CD4-positive, alpha-beta T cell treated with Interleukin-10 for 1 hour (primary cell): ENCODE data around the gene ZEB2.

Experiments
- DNase-seq: peaks from one replicate; pipeline ENCODE4 v3.0.0-alpha.2; 2020

ZEB2 gene

DNA sequence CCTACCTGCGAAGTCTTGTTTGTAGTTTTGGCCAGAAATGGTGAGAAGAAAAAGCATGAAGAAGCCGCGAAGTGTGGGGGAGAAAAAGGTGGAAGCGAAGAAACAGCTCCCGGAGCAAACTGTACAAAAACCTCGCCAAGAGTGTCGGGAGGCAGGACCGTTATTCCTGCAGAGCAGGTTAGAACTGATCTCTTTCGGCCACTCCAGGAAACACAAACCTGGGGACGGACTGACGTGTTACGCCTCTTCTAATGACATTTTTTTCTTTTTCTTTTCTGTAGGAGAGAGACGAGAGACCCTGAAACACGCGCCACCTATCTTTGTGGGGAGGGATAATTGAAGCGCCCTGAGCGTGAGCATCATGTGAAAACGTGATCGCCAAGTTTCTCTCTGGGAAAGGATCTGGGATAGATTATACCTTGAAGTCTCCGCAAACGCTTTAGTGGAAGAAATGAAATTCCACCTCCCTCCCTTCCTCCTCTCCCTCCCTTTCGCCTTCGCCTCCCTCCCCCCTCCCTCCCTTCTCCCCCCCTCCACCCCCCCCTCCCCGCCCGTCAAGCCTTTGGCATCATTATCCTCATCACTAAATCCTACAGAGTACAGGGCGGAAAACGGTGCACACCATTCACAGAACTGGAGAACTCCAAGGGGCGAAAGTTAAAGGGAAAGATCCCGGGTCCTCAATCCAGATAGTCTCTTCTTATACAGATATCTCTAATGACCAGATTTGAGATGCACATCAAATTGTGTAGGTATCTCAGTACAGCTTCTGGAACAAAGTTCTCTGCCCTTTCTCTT lies at the start of gene ZEB2:
ZEB2 (minus strand) TSS at position 186 of the 798 bp plus-strand sequence. CDS start 2,769 bp downstream, outside the sequence.
- DNase-seq = peak; percentile 64

DNA sequence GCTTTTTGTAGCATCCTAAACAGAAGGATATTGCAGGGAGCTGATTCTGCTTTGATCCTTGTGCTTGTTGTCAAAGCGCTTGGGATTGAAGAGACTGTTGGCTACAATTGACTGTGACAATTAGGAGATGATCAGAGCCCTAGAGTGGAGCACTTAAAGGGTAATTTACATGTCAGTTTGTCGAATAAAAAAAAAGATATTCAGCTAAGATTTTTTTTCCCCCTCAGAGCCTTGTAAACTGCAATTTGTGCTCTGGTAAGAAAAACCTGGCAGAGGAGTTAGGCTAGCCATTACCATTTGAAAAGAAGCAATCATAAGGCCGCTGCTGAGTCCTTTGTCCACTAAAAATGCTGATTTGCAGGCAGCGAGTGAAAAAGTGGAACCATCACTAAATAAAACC lies 47.8 kb upstream of the ZEB2 start:
- DNase-seq = no peak

DNA sequence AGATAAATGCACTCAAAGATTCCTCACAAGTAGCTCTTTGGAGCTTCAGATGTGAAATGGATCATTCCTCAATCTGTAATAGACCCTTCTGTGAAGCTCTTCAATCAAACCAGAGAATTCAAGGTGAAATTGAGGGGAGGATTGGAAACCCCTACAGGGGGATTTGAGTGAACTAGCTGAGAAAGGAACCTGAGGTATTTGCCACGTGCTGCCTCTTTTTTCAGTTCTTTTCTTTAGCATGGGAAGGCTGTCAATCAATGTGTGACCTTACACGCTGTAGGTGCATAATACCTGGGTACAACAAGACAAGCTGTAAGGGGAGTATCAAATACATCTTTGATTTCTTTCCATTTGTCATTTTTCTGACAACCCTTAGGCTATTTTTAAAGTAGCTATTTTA lies 46.5 kb upstream of the ZEB2 start:
- DNase-seq = no peak

DNA sequence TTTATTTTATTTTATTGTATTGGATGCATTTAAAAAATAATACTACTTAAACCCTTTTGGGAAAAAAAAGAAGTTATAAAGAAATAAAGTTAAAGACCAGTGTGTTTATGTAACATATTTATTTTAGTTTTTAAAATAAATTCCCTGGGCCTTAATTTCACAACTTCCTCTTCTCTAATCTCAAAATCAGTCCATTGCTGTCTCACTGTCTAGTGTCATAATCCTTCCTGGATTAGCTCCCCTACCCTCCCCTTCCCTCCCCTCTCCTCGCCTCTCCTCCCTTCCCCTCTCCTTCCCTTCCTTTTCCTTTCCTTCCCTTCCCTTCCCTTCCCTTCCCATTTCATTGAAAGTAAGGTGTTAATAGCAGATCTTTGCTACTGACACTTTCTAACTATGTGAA lies 40.3 kb upstream of the ZEB2 start:
- DNase-seq = no peak

DNA sequence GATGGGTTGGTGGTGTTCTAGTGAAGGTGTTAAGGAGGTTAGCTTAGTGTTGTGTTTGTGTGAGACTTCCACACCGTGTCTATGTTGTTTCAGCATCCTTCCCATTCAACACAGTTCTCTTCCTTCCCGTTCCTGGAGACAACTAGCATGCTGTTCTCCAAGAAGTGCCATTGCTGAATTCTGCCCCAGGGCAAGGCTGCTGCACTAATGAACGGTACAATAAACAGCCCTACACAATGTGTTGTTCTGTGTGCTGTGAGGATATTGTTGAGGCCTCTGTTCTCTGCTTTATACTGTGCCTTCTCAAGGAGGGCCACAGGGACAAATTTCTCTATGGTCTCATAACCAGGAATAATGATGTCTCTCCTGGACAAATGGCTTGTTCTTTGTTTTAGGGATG lies 39.8 kb upstream of the ZEB2 start:
- no peak for DNase-seq

DNA sequence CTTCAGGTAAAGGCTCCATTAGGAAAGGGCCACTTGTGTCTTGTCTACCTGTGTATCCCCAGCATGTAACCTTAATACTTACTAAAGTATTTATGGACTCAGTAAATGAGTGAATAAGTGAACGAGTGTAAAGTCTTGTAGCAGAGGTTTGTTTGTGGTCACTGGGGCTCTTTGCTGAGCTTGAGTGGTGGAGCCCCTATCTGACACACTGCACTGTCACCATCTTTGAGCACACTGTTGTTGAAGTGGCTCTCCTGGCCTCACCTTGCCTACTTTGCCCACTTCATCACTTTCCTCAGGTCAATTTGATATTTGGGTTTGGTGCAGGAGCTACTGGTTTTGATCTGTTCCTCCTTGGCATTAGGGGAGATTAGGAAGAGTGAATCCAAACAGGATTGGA lies 39.3 kb upstream of the ZEB2 start:
- no peak for DNase-seq

DNA sequence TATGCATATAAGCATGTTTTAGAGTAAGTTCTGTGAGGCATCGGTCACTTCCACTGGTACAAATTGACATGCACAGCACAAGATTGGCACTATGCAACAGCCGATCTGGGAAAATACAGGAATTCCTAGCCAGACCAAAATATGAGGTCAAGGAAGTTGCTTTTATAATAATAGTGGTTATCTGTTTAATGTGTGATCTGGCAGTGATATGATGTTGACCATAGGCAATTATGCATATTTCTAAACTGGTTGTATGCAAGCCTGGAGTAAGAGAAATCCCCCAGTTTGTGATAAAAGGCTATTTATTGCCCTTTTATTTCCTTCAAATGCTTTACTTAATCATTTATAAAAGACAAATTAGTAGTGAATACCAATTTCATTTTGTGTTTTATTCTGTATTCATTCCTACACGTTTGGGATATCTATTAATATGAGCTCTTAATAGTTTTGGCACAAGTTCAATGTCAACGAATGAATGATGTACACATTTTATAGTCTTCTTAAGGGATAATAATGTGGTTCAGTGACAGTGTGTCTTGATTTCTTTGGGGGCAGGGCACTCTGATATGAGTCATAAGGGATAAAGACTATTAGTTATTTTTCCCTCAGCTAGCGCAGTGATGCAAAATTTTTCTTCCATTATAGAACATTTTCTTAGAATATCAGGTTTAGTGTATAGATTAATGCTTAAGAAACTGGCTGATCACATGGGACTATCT lies 34.7 kb upstream of the ZEB2 start:
- DNase-seq = no peak

DNA sequence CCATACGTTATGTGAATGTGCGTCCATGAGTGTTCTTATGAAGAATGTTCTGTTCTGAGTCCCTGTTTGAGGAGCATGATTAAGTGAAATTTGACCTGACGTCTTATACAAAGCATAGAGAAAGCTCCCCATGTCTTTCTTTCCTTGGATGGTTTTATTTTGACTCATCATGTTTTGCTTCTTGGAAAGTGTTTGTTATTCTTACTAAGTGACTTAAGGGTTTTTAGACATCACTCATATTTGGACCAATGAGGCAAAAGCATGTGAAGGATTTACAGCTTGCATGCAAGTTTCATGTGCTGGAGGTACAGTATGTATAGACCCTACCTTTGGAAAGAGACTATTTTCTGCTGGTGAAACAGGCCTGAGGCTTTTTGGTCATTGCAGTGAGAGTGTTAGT lies 33.5 kb upstream of the ZEB2 start:
- DNase-seq = no peak

DNA sequence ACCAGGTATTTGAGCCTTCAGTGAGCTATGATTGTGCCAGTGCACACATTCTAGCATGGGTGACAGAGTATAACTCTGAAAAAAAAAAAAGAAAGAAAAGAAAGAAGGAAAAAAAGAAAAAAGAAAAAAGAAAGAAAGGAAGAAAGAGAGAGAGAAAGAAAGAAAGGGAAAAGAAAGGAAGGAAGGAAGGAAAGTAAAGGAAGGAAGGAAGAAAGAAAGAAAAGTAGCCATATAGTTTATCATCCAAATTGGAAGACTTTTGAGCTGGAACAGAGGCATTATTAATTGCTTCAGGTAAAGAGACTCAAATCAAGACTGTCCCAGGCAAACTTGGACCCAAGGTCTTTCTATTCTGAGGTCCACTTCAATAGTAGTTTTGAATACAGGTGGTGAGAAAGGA lies 32.9 kb upstream of the ZEB2 start:
- no peak for DNase-seq

DNA sequence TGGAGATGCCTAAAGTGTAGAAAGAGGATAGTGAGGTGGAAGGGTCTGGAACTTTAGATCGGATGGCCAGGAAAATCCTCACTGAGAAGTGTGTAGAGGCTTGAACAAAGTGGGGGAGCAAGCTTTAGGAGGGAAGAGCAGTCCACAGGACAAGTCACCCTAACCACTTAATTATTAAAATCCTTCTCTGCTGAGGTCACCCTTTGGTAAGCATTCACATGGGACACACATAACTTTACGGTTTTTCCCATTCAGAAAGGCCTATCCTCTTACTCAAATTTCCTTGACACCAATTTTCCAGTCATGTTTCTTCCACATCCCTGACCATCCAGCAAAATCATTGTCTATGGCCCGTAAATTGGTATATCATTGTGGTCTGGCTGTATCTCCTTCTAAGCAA lies 31.0 kb upstream of the ZEB2 start:
- DNase-seq = no peak

DNA sequence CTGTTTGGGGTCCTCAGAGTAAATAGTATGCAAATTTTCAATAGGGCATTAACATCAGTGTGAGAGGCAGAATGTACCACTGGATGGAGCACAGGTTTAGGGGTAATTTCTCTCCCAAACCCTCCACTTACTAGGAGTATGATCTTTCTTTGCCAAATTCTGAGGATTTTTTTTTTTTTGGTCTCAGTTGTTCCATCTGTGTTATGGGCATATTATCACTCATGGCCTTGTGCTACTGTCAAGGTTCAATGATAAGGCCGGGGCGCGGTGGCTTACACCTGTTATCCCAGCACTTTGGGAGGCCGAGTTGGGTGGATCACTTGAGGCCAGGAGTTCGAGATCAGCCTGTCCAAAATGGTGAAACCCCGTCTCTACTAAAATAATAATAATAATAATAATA lies 30.2 kb upstream of the ZEB2 start:
- no peak for DNase-seq

DNA sequence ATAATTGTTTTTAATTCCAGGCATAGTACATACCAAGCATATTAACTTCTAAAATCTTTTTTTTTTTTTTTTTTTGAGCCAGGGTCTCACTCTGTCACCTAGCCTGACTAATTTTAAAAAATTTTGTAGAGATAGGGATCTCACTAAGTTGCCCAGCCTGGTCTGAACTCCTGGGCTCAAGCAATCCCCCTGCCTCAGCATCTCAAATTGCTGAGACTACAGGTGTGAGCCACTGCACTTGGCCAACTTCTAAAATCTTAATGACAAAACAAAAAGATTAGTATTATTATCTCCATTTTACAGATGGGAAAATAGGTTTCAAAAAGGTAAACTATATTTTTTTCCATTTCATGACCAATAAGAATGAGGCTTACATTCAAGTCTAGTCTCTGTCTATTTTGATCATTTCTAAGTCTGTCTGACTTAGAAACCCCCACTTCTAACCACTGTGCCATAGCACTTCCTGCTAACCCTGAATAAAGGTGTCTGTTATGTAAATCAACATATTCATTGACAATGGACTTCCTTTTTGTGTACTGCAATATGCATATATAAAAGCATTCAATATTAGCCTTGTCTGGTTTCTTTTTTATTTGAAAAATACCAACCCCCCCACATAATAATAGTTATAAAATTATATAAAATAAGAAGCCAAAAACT lies 28.7 kb upstream of the ZEB2 start:
- DNase-seq = peak; percentile 57

DNA sequence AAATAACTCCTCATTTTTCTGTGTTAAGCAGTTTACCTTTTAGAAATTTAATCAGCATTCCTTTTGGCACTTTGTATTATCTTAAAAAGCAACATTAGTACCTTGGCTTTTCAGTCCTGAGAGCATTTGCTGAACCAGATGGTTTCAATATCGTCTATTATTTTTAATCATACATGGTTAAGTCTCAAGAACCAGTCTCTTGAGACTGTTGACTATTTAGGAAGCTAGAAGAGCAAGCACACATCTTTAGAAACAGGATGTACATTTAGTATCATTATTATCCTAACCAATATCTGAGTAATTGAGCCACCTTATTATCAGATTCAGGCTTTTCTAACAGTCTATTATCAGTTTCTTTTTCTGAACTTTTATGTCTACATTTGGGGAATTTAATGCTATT lies 28.2 kb upstream of the ZEB2 start:
- DNase-seq = no peak

DNA sequence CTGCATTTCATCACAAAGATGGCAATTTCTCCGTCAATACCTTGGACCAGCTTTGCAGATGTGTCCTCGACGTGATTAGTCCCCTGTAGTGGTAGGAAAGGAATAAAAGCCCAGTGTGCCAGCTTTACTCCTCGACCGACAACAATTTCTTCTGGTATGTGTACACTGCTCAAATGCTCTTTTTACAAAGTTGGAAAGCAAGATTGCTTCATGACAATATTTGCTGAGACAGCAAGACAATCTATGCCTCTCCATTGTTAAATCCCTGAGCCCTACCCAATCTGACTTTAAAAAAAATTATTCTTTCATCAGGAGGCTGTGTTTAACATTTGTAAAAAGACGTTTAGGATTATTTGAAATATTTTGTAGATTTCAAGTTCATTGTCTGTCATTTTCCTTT lies 27.6 kb upstream of the ZEB2 start:
- no peak for DNase-seq

DNA sequence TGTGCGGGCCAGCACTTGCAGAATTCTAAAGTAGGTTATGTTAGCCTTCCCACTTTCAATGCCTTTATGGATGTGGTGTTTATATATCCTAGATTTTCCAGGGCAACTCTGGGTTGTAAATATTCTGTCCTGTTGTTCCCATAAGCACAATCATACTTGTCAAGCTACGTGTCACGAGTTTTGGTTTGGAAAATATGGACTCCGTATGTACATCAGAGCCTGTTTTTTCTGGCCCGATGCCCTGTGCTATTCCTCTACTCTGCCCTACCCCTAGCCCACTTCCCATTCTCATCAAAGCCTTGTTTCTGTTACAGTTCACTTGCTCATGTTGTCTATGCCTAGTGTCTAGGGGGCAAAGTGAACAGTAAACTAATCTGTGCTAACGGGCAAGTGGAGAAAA lies 27.0 kb upstream of the ZEB2 start:
- DNase-seq = no peak

DNA sequence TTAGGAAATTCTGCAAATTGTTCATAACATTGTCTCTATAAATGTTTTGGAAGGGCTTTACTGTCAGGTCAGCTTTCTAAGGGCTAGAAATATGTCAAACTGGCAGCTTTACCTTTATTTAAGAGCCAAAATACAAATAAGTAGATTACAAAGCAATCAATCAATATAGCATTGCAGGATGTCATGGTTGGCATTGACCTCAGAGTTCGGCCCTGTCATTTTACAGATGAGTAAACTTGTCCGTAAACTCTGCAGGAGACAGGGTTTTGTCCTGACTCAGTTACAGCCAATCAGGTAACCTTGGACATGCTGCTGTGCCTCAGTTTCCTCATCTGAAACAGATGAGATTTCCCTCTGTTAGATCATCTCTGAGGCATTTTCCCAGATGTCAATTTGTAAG lies 25.9 kb upstream of the ZEB2 start:
- DNase-seq = no peak

DNA sequence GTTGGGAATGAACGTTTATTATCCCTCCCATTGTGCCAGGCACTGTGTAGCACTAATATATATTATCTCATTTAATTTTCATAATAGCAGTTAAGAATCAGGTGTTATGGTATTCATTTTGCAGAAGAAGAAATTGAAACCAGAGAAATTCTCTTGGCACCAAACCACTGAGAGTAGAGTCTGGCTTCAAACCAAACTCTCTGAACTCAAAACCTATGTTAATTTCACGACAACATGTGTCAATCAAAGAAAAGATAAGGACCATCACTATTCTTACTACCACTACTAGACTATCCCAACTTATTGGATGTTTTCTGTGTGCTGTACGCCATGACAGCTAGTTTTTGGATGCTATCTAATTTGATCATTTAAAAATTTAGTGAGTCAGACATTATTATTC lies 24.1 kb upstream of the ZEB2 start:
- no peak for DNase-seq

DNA sequence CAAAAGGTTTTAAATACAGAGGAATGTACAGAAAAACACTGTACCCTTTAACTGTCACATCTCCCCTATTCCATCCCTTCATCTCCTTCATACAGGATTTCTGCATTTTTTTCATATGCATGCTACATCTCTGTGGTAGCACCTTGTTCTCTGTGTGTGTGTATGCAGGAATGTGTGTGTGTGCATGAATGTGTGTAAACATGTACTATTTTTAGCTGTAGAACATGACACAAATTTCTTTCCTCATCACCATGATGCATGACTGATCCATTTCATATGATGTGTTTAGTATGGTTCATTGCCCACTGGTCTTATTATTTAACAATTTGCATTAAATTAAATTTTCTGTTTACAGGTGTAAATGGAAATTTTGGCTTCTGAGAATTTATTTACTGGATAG lies 21.5 kb upstream of the ZEB2 start:
- no peak for DNase-seq

DNA sequence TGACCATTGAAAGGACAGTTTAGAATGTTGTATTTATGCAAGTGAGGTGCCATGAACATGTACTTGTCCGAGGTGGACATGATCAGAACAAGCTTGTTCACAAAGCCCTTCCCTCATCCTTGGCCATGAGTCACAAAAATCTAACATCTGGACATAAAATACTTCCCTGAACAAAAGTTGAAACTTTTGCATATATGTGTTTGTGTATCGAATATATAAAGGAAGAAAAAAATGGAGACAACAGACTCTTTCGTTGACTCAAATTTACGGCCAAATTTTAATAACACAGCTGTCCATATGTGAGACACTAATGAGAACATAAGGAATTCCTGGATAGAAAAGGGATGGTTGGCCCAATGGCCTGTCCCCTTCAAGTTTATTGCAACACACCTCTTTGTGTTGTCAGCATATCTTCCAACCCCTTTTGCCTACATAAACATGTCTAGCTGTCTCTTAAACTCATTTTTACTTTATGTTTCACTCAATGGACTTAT lies 19.4 kb upstream of the ZEB2 start:
- no peak for DNase-seq

DNA sequence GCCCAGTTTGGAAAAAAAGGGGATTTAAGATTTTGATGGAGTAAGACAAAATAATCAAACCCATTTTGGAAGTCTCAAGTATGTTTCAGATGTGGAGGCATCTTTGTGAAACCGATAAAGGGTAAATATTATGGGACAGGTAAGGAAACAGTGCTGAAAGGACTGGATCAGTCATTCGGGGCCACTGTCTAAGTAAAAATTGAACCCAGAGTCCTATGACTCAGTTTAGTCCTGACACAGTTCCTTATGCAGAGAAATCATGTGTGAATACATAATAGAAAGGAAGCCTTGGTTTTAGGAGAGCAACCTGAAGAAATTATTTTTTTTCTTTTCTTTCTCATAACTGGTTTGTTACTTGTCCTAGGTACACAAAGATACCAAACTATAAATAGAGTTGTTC lies 15.4 kb upstream of the ZEB2 start:
- no peak for DNase-seq

DNA sequence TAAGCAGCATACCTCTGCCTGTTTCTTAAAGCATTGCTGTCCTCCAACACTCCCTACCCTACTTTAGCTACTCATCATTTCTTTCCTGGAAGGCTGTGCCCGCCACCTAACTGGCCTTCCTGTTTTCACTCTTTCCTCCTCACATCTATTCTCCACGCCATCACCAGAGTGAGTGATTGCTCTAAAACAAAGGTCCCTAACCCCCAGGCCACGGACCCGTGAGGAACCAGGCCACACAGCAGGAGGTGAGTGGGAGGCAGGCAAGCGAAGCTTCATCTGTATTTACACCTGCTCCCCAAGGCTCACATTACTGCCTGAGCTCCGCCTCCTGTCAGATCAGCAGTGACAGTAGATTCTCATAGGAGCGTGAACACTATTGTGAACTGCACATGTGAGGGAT lies 13.3 kb upstream of the ZEB2 start:
- DNase-seq = no peak

DNA sequence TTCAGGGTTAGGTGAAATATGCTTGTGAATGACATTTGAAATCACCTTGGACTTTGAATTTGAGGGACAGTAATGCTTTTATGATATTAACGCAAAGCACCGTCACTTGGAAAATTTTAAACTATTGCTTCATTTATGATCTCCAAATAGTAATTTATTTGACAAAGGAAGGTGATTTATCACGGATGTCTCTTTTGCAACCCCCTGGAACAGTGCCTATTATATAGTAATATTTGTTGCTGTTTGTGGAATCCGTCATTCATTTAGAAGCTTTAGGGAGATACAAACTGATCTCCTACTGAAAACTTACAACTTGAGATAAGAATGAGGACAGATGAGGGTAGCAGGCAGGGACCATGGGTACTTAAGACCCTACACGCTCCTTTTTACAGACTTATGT lies 10.7 kb upstream of the ZEB2 start:
- DNase-seq = no peak

DNA sequence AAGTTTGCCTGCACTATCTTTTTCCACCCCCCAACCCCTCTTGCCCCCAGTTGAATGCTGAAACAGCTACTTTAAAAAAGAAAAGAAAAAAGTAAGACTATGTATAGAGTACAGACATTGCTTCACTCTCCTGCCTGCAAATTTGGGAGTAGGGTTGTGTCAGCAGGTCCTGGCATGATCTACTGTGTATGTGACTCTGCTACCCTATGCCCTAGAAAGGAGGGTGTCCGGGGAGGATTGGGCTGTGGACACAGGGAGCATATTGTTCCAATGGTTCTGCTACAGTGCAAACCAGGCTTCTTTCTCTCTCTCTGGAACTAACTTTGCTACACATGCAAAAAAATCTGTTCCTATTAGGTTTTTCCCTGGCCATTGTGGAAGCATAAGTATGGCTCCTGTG lies 9.9 kb upstream of the ZEB2 start:
- no peak for DNase-seq

DNA sequence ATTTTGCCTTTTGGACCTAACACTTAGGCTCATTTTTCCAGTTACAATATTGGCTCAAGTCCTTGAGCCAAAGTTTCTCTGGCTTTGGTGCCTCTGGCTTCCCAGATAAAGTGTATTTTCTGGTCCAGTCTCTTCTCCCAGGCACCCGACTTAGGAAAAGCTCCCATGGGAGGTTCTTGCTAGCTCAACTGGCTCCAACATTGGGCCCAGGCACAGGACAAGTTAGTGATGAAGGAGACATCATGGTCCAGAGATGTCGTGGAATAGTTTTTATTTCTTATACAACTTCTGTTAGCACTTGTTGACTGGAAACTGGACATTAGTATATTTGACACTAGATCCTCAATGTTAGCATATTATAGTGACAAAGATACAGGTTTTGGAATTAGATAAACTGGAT lies 8.2 kb upstream of the ZEB2 start:
- no peak for DNase-seq
